RWPE1 (cell line): ENCODE results near the gene UBXN4.
"Not testable (repeated sequence)": the region's sequence is repeated elsewhere in the genome, so short reads cannot be mapped to it uniquely, and the experiment has no call there.

Experiments used
- CTCF ChIA-PET: fragments of 350-600 bp; sonication (Branson Sonifier 250); formaldehyde crosslinking; extraction: SDS; loops from one replicate; lab custom pipeline; 2021; lab: Yijun Ruan, JAX
- POLR2A ChIA-PET: fragments of 400-600 bp; formaldehyde crosslinking; extraction: SDS; loops from one replicate; lab custom pipeline; 2020; ENCODE audit warnings: antibody characterized with exemption; ENCODE audit not compliant: low non-redundant PET; lab: Yijun Ruan, JAX
- DNase-seq: peaks from one replicate; pipeline ENCODE4 v3.0.0; 2012; ENCODE audit warnings: low spot score
- H3K27ac ChIP-seq: fragments of 450-650 bp; 2 replicates; pipeline ENCODE4 v1.5.1; 2017
- CTCF ChIP-seq: fragments of 450-650 bp; conservative IDR thresholded peaks from 2 replicates; pipeline ENCODE4 v1.5.1; 2017; ENCODE audit warnings: low read depth, mild to moderate bottlenecking

The UBXN4 gene

GRCh38 chr2:135741395-135742324 lies at the start of gene UBXN4:
TSS of gene UBXN4 (plus strand) at chr2:135741855. CDS start at chr2:135741930, 75 bp downstream.
- CTCF ChIA-PET, result interaction anchor here (0.8 kb wide), 1 partner anchor 31 kb away, joined by 4 read pairs; no protein-coding TSS in a partner anchor
- peak within 1 kb of the TSS; percentile 97 for H3K27ac ChIP-seq
- DNase-seq, result peak; percentile 94
- TF ChIP-seq CTCF, result peak; percentile 49
- POLR2A ChIA-PET, result interaction anchor here (0.6 kb wide), 1 partner anchor 180 kb away, joined by 3 read pairs; no protein-coding TSS in a partner anchor

GRCh38 chr2:135694711-135695110 lies 46.9 kb upstream of the UBXN4 start:
- CTCF ChIA-PET, result interaction anchor here (1.3 kb wide), 1 partner anchor 15 kb away, joined by 8 read pairs; no protein-coding TSS in a partner anchor
- TF ChIP-seq CTCF, result no peak
- H3K27ac ChIP-seq, result no peak overlapping the region
- POLR2A ChIA-PET, result no interaction called here
- DNase-seq, result no peak

- CTCF ChIA-PET, result no interaction called here
- no peak for TF ChIP-seq CTCF
- POLR2A ChIA-PET, result no interaction called here
These were observed 42.8 kb upstream of the UBXN4 start for GRCh38 chr2:135698838-135699237.

GRCh38 chr2:135701442-135701841 lies 40.2 kb upstream of the UBXN4 start:
- ChIA-PET POLR2A (no interaction called here), CTCF (no interaction called here)
- no peak overlapping the region for H3K27ac ChIP-seq
- DNase-seq, result peak; percentile 6
- TF ChIP-seq CTCF, result no peak

More at GRCh38 chr2:135698838-135699237, 42.8 kb upstream of the UBXN4 start:
- no peak overlapping the region for H3K27ac ChIP-seq
- DNase-seq, result no peak

- DNase-seq, result no peak
- CTCF ChIA-PET, result interaction anchor here (0.5 to 1.5 kb wide), 3 partner anchors 198 to 699 kb away, joined by 3 to 8 read pairs (median 4); no protein-coding TSS in a partner anchor
- H3K27ac ChIP-seq, result no peak overlapping the region
- POLR2A ChIA-PET, result no interaction called here
- no peak for TF ChIP-seq CTCF
These were observed 38.4 kb upstream of the UBXN4 start for GRCh38 chr2:135703300-135703699.

GRCh38 chr2:135704075-135704474 lies 37.6 kb upstream of the UBXN4 start:
- DNase-seq, H3K27ac ChIP-seq, POLR2A ChIA-PET: not testable (repeated sequence)
- CTCF ChIA-PET, result interaction anchor here (0.6 to 1.5 kb wide), 4 partner anchors 121 to 700 kb away, joined by 3 to 8 read pairs (median 6); no protein-coding TSS in a partner anchor
